ENCODE measurements around the gene ARHGEF7. TPM values are rescaled to one million over a fixed set of nuclear protein-coding genes. Genes with fewer than 3 reads are reported as not detected.

Gene ARHGEF7
- total RNA-seq, 4 donors from 2014 or later = 88.7 to 119 (median 110) TPM

- H3K4me3 ChIP-seq = no peak overlapping the region
- H3K27me3 ChIP-seq = no peaks in the 10 kb centered on the region
- DNase-seq (ENCODE audit: low spot score in 2 of 2) = no peak
- H3K4me1 ChIP-seq = peaks cover 0 to 31% (median 9%) of the 10 kb centered on the region in 4 donors
- peaks cover 2 to 80% (median 34%) of the 10 kb centered on the region in 3 donors for H3K36me3 ChIP-seq
- peak overlapping the region in 3 of 4 donors; percentile 61 to 85 (median 80) for H3K27ac ChIP-seq
- no peaks in the 10 kb centered on the region for H3K9me3 ChIP-seq
- 23 to 27% methylated on average over 10 of the region's 10 CpGs for WGBS, 2 donors
- TF ChIP-seq CTCF (IDR thresholded peaks at IDR 0.05) (peak in 1 of 5 experiments; percentile 7), POLR2A (IDR thresholded peaks at IDR 0.05) (no peak), EP300 (IDR thresholded peaks at IDR 0.05) (peak in 1 of 2 donors; percentile 37)
These were observed 166.7 kb downstream of the ARHGEF7 start for GRCh38 chr13:111281751-111282311.

GRCh38 chr13:111282425-111282824 is 167.3 kb downstream of the ARHGEF7 start:
- H3K4me3 ChIP-seq = no peak overlapping the region
- H3K27ac ChIP-seq = peak overlapping the region in 3 of 4 donors; percentile 61 to 85 (median 80)
- H3K27me3 ChIP-seq = no peaks in the 10 kb centered on the region
- no peaks in the 10 kb centered on the region for H3K9me3 ChIP-seq
- WGBS, 2 donors = 72 to 74% methylated on average over 5 of the region's 5 CpGs
- peaks cover 3 to 85% (median 35%) of the 10 kb centered on the region in 3 donors for H3K36me3 ChIP-seq
- no peak for DNase-seq (ENCODE audit: low spot score in 2 of 2)
- TF ChIP-seq POLR2A (IDR thresholded peaks at IDR 0.05) = no peak
- no peak for TF ChIP-seq CTCF (IDR thresholded peaks at IDR 0.05)
- no peak for TF ChIP-seq EP300 (IDR thresholded peaks at IDR 0.05)
- peaks cover 0 to 31% (median 9%) of the 10 kb centered on the region in 4 donors for H3K4me1 ChIP-seq

GRCh38 chr13:111282997-111283396 is 167.9 kb downstream of the ARHGEF7 start:
- no peak for DNase-seq (ENCODE audit: low spot score in 2 of 2)
- H3K36me3 ChIP-seq = peaks cover 3 to 85% (median 31%) of the 10 kb centered on the region in 3 donors
- peak overlapping the region in 2 of 4 donors; percentile 80 to 85 for H3K27ac ChIP-seq
- 95 to 96% methylated on average over 23 of the region's 23 CpGs for WGBS, 2 donors
- peaks cover 0 to 31% (median 9%) of the 10 kb centered on the region in 4 donors for H3K4me1 ChIP-seq
- H3K27me3 ChIP-seq = no peaks in the 10 kb centered on the region
- no peaks in the 10 kb centered on the region for H3K9me3 ChIP-seq
- TF ChIP-seq CTCF (IDR thresholded peaks at IDR 0.05) (no peak), POLR2A (IDR thresholded peaks at IDR 0.05) (no peak), EP300 (IDR thresholded peaks at IDR 0.05) (no peak)
- no peak overlapping the region for H3K4me3 ChIP-seq

DNA sequence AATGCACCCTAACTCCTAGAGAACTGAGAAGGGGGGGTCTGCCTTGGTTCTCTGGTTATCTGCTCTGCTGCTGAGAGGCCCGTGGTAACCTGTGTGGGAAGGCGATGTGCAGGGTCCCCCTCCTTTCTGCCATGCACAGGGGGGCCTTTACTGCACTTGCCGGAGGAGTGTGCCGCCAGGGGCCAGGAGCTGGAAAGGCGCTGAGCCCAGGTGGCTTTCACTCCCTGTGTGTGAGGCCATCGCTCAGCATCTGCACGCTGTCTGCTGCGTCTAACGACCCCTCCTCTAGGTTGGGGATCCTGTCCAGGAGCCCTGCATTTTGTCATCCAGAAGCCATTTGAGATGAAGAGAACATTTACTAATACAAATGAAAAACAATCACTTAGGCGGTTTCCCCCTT is 168.3 kb downstream of the ARHGEF7 start:
- 92% methylated on average over 9 to 10 of the region's 10 CpGs for WGBS, 2 donors
- H3K27ac ChIP-seq = peak overlapping the region in 1 of 4 donors; percentile 85
- DNase-seq (ENCODE audit: low spot score in 2 of 2) = no peak
- peaks cover 0 to 31% (median 9%) of the 10 kb centered on the region in 4 donors for H3K4me1 ChIP-seq
- H3K9me3 ChIP-seq = no peaks in the 10 kb centered on the region
- TF ChIP-seq EP300 (IDR thresholded peaks at IDR 0.05) = no peak
- no peak for TF ChIP-seq POLR2A (IDR thresholded peaks at IDR 0.05)
- TF ChIP-seq CTCF (IDR thresholded peaks at IDR 0.05) = no peak
- no peak overlapping the region for H3K4me3 ChIP-seq
- H3K36me3 ChIP-seq = peaks cover 3 to 85% (median 27%) of the 10 kb centered on the region in 3 donors
- no peaks in the 10 kb centered on the region for H3K27me3 ChIP-seq

GRCh38 chr13:111283991-111284390 is 168.9 kb downstream of the ARHGEF7 start:
- peaks cover 0 to 31% (median 9%) of the 10 kb centered on the region in 4 donors for H3K4me1 ChIP-seq
- H3K4me3 ChIP-seq = no peak overlapping the region
- no peaks in the 10 kb centered on the region for H3K9me3 ChIP-seq
- H3K27ac ChIP-seq = peak overlapping the region in 2 of 4 donors; percentile 8 to 85
- no peaks in the 10 kb centered on the region for H3K27me3 ChIP-seq
- H3K36me3 ChIP-seq = peaks cover 3 to 85% (median 27%) of the 10 kb centered on the region in 3 donors
- TF ChIP-seq POLR2A (IDR thresholded peaks at IDR 0.05) = no peak
- TF ChIP-seq EP300 (IDR thresholded peaks at IDR 0.05) = no peak
- no peak for TF ChIP-seq CTCF (IDR thresholded peaks at IDR 0.05)
- no peak for DNase-seq (ENCODE audit: low spot score in 2 of 2)
- 82 to 83% methylated on average over 9 of the region's 9 CpGs for WGBS, 2 donors
